C4-2B (cell line): ENCODE data around the gene DAZAP1.

Source experiments
- H3K27ac ChIP-seq: fragments of 450-650 bp; 2 replicates; pipeline ENCODE4 v1.5.1; 2017
- ZFX ChIP-seq: fragments of 450-650 bp; IDR thresholded peaks from 2 replicates; pipeline ENCODE4 v1.6.1; 2017
- TF ChIP-seq, protein P1 (sequence below): fragments of 450-650 bp; conservative IDR thresholded peaks from 2 replicates; pipeline ENCODE4 v1.5.1; 2017; ENCODE audit warnings: mild to moderate bottlenecking

Gene DAZAP1

GRCh38 chr19:1407528-1408299 lies at the start of gene DAZAP1:
DAZAP1 (plus strand) TSS chr19:1407586; CDS start chr19:1407774, 188 bp downstream.
- TF ChIP-seq, protein P1, sequence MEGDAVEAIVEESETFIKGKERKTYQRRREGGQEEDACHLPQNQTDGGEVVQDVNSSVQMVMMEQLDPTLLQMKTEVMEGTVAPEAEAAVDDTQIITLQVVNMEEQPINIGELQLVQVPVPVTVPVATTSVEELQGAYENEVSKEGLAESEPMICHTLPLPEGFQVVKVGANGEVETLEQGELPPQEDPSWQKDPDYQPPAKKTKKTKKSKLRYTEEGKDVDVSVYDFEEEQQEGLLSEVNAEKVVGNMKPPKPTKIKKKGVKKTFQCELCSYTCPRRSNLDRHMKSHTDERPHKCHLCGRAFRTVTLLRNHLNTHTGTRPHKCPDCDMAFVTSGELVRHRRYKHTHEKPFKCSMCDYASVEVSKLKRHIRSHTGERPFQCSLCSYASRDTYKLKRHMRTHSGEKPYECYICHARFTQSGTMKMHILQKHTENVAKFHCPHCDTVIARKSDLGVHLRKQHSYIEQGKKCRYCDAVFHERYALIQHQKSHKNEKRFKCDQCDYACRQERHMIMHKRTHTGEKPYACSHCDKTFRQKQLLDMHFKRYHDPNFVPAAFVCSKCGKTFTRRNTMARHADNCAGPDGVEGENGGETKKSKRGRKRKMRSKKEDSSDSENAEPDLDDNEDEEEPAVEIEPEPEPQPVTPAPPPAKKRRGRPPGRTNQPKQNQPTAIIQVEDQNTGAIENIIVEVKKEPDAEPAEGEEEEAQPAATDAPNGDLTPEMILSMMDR, result no peak
- TF ChIP-seq ZFX, result peak; percentile 41
- H3K27ac ChIP-seq, result peak within 1 kb of the TSS; percentile 99

DNA sequence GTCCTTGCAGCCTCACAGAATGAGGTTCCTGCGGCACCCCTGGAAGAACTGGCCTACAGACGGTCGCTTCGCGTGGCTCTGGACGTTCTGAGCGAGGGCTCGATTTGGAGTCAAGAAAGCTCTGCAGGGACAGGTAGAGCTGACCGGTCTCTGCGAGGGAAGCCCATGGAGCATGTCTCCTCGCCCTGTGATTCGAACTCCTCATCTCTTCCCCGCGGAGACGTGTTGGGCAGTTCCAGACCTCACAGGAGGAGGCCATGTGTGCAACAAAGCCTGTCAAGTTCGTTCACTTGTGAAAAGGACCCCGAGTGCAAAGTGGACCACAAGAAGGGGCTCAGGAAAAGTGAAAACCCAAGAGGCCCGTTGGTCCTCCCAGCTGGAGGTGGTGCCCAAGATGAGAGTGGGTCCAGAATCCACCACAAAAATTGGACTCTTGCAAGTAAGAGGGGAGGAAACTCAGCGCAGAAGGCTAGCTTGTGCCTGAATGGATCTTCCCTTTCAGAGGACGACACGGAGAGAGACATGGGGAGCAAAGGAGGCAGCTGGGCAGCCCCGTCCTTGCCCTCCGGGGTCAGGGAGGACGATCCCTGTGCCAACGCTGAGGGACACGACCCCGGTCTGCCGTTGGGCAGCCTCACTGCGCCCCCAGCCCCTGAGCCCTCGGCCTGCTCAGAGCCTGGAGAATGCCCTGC lies 47.1 kb upstream of the DAZAP1 start:
- no peak overlapping the region for H3K27ac ChIP-seq
- TF ChIP-seq, protein P1, result no peak
- no peak for TF ChIP-seq ZFX

DNA sequence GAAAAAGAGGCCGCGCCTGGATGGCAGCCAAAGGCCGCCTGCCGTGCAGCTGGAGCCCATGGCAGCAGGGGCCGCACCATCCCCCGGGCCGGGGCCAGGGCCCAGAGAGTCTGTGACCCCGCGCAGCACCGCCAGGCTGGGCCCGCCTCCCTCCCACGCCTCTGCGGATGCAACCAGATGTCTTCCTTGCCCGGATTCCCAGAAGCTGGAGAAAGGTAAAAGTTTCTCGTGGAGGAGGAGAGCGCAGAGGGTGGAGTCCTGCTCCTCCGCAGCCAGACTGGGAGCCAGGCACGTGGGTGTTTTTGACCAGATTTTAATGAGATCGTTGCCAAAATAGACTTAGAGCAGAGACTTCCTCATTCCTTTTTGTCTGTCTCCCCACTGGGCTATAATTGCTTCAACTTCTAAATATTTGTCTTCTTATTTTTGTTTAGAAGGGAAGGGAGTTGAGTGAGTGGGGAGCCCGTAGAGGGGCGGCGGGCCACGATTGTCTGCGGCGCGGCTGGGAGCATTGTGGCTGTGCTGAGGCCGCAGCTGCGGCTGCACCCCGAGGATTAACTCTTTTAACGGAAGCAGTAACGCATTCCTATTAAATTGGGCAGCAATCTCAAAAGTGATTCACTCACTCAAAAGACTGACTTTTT lies 46.4 kb upstream of the DAZAP1 start:
- TF ChIP-seq, protein P1, result no peak
- no peak for TF ChIP-seq ZFX
- H3K27ac ChIP-seq, result no peak overlapping the region

DNA sequence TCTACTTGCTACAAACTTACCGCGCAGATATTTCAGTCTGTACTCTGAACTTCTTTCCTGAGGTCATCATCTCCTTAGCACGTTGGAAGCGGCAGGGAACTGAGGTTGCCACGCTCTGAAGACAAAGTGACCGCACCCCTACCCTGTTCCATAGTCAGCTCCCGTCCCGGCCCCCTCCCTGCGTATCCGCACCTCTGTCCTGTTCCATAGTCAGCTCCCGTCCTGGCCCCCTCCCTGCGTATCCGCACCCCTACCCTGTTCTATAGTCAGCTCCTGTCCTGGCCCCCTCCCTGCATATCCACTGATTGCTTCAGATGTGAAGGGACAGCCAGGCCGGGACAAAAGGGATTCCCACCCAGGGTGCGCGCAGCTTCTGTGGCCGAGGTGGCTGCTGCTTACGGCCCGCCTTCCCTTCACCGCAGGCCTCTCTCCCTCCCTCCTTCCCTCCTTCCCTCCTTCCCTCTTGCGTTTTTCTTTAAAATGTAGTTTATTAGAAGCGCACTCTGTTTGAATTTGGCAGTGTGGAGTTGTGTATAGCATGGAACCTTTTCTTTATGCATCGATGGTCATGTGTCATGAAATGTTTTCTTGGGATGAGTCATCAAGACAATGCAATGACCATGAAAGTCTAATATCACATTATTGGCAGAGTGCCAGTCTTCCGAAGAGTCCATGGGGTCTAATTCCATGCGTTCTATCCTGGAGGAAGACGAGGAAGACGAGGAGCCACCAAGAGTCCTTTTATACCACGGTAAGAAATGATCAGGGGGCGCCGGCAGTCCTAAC lies 45.6 kb upstream of the DAZAP1 start:
- no peak overlapping the region for H3K27ac ChIP-seq

DNA sequence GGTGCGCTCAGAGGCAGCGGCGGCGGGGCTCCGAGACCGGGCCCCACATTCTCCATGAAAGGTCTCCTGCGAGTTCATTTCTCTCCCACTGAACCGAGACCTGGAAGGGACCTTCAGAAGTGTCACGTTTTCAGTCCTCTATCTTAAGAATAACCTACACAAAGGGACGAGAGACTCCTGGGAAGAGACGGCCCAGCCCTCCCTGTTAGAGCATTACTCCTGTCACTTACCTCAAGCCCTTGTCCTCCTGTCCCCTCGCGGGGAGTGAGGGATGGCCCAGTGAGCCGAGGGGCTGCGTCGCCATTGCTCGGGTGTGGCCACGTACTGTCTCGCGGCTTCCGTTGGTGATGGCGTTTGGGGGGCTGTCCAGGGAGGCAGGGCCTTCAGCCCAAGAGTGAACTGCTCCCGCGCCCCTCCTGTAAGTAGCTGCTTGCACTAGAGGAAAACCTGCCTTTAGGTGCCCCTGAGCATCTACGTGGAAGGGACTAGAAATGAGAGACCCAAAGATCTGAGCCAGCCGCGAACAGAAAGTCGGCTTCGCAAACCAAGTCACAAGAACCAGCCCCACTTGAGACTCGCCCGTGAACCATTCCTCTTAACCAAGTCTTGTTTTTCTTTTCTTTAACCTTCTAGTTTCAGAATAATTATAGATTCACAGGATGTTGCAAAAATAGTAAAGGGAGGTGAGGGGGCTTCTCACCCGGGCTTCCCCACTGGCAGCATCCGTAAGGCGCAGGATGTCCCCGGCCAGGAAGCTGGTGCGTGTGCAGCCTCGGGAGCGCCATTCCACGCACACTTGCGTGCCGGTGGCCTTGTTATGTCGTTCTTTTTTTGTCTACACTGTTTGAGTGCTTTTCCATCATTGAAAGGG lies 44.8 kb upstream of the DAZAP1 start:
- TF ChIP-seq, protein P1, result no peak
- no peak for TF ChIP-seq ZFX
- H3K27ac ChIP-seq, result no peak overlapping the region

More for the DNA sequence above, 45.6 kb upstream of the DAZAP1 start:
- no peak for TF ChIP-seq ZFX
- TF ChIP-seq, protein P1, result no peak

DNA sequence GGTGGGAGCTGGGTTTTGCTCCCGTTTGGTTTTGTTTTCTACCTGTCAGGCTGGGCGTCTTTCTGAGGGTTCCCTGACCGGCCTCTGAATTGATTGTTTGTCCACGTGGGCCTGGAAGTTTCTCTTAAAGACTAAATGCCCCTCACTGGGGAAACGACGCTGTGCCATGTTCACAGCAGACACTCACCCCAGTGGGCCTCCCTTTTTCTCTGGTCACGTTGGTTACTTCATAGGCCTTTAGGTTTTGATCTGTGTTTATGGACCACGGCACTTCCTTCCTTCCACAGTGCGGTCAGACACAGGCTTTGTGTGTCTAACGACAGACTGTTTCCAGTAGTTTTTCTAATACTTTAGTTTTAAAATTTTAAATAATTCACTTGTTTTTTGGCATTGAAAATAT lies 43.8 kb upstream of the DAZAP1 start:
- no peak for TF ChIP-seq ZFX
- TF ChIP-seq, protein P1, result no peak
- no peak overlapping the region for H3K27ac ChIP-seq
